ENCODE measurements around the gene LRBA. TPM values are rescaled to one million over a fixed set of nuclear protein-coding genes. Genes with fewer than 3 reads are reported as not detected.

Gene LRBA
- total RNA-seq, 2 donors from 2014 or later: 50.1 to 59.9 TPM

GRCh38 chr4:150477869-150478268 lies 537.2 kb downstream of the LRBA start:
- no peak for ATAC-seq
- Histone ChIP-seq H3K4me1 (no peaks in the 10 kb centered on the region), H3K9me3 (no peaks in the 10 kb centered on the region), H3K27ac (no peak overlapping the region), H3K4me3 (no peak overlapping the region), H3K27me3 (no peaks in the 10 kb centered on the region), H3K36me3 (replicated peaks in 1 of 2; ENCODE audit: insufficient read depth in 1 of 2, low read depth in 2 of 2) (no peaks in the 10 kb centered on the region)
- 96 to 100% methylated on average over 1 of the region's 1 CpG for WGBS, 2 donors
- TF ChIP-seq POLR2A (IDR thresholded peaks at IDR 0.05): no peak
- TF ChIP-seq, protein P1, sequence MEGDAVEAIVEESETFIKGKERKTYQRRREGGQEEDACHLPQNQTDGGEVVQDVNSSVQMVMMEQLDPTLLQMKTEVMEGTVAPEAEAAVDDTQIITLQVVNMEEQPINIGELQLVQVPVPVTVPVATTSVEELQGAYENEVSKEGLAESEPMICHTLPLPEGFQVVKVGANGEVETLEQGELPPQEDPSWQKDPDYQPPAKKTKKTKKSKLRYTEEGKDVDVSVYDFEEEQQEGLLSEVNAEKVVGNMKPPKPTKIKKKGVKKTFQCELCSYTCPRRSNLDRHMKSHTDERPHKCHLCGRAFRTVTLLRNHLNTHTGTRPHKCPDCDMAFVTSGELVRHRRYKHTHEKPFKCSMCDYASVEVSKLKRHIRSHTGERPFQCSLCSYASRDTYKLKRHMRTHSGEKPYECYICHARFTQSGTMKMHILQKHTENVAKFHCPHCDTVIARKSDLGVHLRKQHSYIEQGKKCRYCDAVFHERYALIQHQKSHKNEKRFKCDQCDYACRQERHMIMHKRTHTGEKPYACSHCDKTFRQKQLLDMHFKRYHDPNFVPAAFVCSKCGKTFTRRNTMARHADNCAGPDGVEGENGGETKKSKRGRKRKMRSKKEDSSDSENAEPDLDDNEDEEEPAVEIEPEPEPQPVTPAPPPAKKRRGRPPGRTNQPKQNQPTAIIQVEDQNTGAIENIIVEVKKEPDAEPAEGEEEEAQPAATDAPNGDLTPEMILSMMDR (IDR thresholded peaks at IDR 0.05): no peak
- no peak for DNase-seq
- intact Hi-C loops (cut with DNase I): no loop called here

DNA sequence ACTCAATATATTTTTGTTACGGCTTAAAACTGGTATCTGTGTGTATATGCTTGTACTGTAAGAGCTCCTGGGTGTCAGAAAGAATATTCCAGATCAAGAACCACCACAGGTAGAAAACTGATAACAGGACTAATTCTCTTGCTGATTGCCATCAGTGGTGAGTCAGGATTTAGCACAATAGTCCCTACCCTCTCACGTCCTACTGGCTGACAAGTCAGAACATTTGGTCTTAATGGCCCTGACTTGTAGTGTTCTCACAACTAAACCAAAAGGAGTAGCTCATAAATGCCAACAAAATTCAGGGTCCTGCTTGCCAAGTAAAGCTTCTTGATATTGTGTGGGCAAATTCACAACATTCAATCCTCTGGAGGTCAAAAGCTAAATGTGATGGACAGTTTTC lies 538.3 kb downstream of the LRBA start:
- H3K27me3 ChIP-seq: no peaks in the 10 kb centered on the region
- no peaks in the 10 kb centered on the region for H3K4me1 ChIP-seq
- no peak overlapping the region for H3K4me3 ChIP-seq
- ATAC-seq (no peak), DNase-seq (no peak)
- intact Hi-C loops (cut with DNase I): no loop called here
- no peak overlapping the region for H3K27ac ChIP-seq
- TF ChIP-seq, protein P1 (IDR thresholded peaks at IDR 0.05): no peak
- no peak for TF ChIP-seq POLR2A (IDR thresholded peaks at IDR 0.05)
- no peaks in the 10 kb centered on the region for H3K36me3 ChIP-seq (replicated peaks in 1 of 2; ENCODE audit: insufficient read depth in 1 of 2, low read depth in 2 of 2)
- no peaks in the 10 kb centered on the region for H3K9me3 ChIP-seq
- 93 to 95% methylated on average over 2 of the region's 2 CpGs for WGBS, 2 donors

DNA sequence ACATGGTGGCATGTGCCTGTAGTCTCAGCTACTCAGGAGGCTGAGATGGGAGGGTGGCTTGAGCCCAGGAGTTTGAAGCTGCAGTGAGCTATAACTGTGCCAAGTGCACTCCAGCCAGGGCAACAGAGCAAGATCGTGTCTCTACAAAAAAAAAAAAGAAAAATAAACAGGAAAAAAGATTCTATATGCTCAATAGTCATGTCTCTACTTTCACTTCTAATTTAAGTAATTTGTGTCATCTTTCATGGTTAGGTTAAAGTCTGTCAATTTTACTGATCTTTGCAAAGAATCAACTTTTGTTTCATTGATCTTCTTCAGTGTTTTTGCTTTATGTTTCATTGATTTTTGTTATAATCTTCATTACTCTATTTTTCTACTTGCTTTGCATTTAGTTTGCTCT lies 539.3 kb downstream of the LRBA start:
- no peak for ATAC-seq
- H3K9me3 ChIP-seq: no peaks in the 10 kb centered on the region
- no peaks in the 10 kb centered on the region for H3K27me3 ChIP-seq
- no peak for DNase-seq
- no peaks in the 10 kb centered on the region for H3K4me1 ChIP-seq
- no peak for TF ChIP-seq POLR2A (IDR thresholded peaks at IDR 0.05)
- TF ChIP-seq, protein P1 (IDR thresholded peaks at IDR 0.05): no peak
- no peak overlapping the region for H3K27ac ChIP-seq
- no peak overlapping the region for H3K4me3 ChIP-seq
- no peaks in the 10 kb centered on the region for H3K36me3 ChIP-seq (replicated peaks in 1 of 2; ENCODE audit: insufficient read depth in 1 of 2, low read depth in 2 of 2)
- intact Hi-C loops (cut with DNase I): no loop called here
- WGBS, 2 donors: 95 to 100% methylated on average over 1 of the region's 1 CpG

GRCh38 chr4:150464523-150464922 lies 550.6 kb downstream of the LRBA start:
- intact Hi-C loops (cut with DNase I): no loop called here
- WGBS, 2 donors: 59 to 77% methylated on average over 2 of the region's 2 CpGs

GRCh38 chr4:150462743-150463142 lies 552.3 kb downstream of the LRBA start:
- intact Hi-C loops (cut with DNase I): no loop called here
- WGBS, 2 donors: 72% methylated on average over 2 of the region's 2 CpGs
- H3K27ac ChIP-seq: no peak overlapping the region
- H3K27me3 ChIP-seq: no peaks in the 10 kb centered on the region
- TF ChIP-seq, protein P1 (IDR thresholded peaks at IDR 0.05): no peak
- TF ChIP-seq POLR2A (IDR thresholded peaks at IDR 0.05): no peak
- ATAC-seq (no peak), DNase-seq (no peak)
- H3K9me3 ChIP-seq: no peaks in the 10 kb centered on the region
- no peaks in the 10 kb centered on the region for H3K4me1 ChIP-seq
- no peak overlapping the region for H3K4me3 ChIP-seq
- H3K36me3 ChIP-seq (replicated peaks in 1 of 2; ENCODE audit: insufficient read depth in 1 of 2, low read depth in 2 of 2): no peaks in the 10 kb centered on the region

More at GRCh38 chr4:150464523-150464922, 550.6 kb downstream of the LRBA start:
- Histone ChIP-seq H3K36me3 (replicated peaks in 1 of 2; ENCODE audit: insufficient read depth in 1 of 2, low read depth in 2 of 2) (no peaks in the 10 kb centered on the region), H3K9me3 (no peaks in the 10 kb centered on the region), H3K27me3 (no peaks in the 10 kb centered on the region), H3K27ac (no peak overlapping the region), H3K4me3 (no peak overlapping the region), H3K4me1 (no peaks in the 10 kb centered on the region)
- ATAC-seq (no peak), DNase-seq (no peak)
- TF ChIP-seq, protein P1 (IDR thresholded peaks at IDR 0.05): no peak
- TF ChIP-seq POLR2A (IDR thresholded peaks at IDR 0.05): no peak

Data from body of pancreas (tissue), 4 donors.